NOMO-1 treated with dmso at 0.1 percent for 144 hours (cell line): Measurements from ENCODE around the gene ZXDC.

ENCODE experiments used
- DNase-seq: peaks from one replicate; lab custom pipeline; 2025; ENCODE audit not compliant: unreplicated experiment; lab: John Stamatoyannopoulos, UW

Gene ZXDC

GRCh38 chr3:126399756-126400155 is 75.9 kb downstream of the ZXDC start:
- no peak for DNase-seq

- peak; percentile 59 for DNase-seq
Measured at GRCh38 chr3:126399351-126399735, 76.3 kb downstream of the ZXDC start.

DNA sequence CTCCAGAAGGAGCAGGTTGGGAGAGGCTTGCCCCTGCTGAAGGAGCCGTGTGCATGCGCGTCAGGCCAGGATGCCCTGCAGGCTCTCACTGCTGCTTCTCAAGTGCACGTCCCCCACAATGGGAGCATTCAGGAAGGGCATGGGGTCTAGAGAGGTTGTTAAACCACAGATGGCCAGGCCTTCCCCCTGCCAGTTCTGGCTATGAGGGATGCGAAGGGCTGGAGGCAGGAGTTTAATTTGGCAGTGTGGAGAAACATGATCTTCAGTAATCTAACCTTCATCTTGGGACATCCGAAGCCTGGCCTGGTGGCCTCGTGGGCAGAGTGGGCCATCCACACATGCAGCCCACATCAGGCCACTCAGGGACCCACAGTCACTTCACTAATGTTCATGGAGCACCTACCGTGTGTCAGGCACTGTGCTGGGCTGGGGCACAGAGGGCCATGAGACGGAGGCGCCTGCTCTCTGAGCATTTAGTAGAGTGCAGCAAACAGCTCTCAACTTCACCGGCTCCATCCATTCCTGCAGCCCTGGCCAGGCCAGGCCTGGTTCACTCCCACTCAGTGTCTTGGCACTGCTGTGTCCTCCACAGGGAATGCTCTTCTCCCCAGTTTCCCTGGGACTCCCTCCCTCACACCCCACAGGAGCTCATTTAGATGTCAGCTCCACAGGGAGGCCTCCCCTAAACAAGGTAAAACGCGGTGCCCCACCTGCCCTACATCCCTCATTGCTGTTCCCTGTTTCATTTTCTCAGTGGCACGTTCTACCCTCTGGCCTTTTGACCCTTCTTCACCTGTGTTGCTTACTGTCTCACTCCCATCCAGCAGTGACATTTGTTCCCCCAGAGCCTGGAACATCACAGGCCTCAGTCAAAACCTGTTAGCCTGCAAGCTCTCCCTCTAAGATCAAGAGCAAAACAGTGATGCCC is 77.0 kb downstream of the ZXDC start:
- DNase-seq = no peak

GRCh38 chr3:126397610-126398422 is 77.9 kb downstream of the ZXDC start:
- no peak for DNase-seq

DNA sequence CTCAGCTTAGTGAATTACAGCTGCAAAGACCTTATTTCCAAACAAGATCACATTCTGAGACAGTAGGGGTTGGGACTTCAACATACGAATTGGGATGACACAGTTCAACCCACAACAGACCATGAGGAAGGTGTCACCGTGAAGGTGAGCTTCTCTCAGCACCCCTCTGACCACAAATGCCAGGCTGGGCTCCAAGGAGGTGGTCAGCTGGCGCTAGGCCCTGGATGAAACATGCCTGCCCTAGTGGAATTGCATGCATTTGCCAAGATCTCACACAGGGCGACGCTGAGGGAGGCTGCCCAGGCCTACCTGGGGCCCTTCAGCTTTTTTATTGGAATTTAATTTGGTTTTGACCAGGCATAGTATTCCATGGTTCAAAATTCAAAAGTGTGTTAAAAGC is 79.2 kb downstream of the ZXDC start:
- no peak for DNase-seq

DNA sequence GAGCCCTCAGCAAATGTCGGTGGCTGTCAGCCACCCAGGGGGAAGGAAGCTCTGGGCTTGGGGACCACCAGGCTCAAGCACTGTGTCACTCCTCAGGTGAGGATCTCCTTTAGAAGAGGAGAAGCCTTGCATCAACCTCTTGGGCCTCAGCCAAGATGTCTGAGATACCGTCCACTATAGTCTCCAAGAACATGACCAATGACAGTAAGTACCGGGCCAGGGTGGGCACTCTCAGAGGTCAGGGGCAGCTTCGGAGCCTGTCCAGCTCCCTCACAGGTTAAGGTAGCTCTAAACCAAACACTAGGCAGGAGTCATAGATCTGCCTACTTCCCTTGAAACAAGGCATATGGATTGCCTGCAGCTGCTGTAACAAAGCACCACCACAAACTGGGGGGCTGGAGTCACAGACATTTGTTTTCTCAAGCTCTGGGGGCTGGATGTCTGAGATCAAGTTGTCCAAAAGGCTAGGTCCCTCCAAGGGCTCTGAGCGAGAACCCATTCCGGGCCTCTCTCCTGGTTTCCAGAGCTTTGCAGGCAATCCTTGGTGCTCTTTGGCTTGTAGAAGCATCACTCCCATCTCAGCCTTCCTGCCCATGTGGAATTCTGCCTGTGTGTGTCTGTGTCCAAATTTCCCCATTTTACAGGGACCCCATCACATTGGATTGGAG is 79.7 kb downstream of the ZXDC start:
- no peak for DNase-seq

- no peak for DNase-seq
Measured at GRCh38 chr3:126394977-126395321, 80.7 kb downstream of the ZXDC start.

- no peak for DNase-seq
Measured at GRCh38 chr3:126394179-126394976, 81.3 kb downstream of the ZXDC start, which contains the start of gene CFAP100. Gene CFAP100 (plus strand): TSS chr3:126394909. CDS start chr3:126396001, 1,092 bp downstream.

GRCh38 chr3:126393563-126393962 is 82.1 kb downstream of the ZXDC start:
- no peak for DNase-seq

- no peak for DNase-seq
Measured at GRCh38 chr3:126392246-126392645, 83.4 kb downstream of the ZXDC start.

GRCh38 chr3:126391631-126392030 is 84.1 kb downstream of the ZXDC start:
- DNase-seq = no peak

GRCh38 chr3:126390751-126391150 is 84.9 kb downstream of the ZXDC start:
- no peak for DNase-seq

- no peak for DNase-seq
Measured at GRCh38 chr3:126390201-126390600, 85.5 kb downstream of the ZXDC start.

GRCh38 chr3:126389794-126390146 is 85.9 kb downstream of the ZXDC start:
- DNase-seq = no peak

GRCh38 chr3:126389112-126389793 is 86.4 kb downstream of the ZXDC start:
- peak; percentile 78 for DNase-seq
